Kidney (tissue), 14 donors: ENCODE data around the gene TBCD. TPM values are rescaled to one million over a fixed set of nuclear protein-coding genes. Genes with fewer than 3 reads are reported as not detected.
A peak's percentile ranks its signal among the peaks of the same experiment; 100 is the strongest.

Experiments used
- DNase-seq, 5 donors: peaks; one replicate each; pipeline ENCODE4 v3.0.0-alpha.2; 2013 to 2020
- FAIRE-seq: peaks from 2 replicates; lab custom pipeline; 2012; peaks lifted over from hg19 to GRCh38; lab: Jason Lieb, UNC
- H3K27ac ChIP-seq, 2 donors: one replicate each; pipeline ENCODE4 v1.7.0; 2013; ENCODE audit warnings: low read depth in 2 of 2, low read length in 2 of 2, inconsistent platforms in 1 of 2
- H3K27me3 ChIP-seq: one replicate; pipeline ENCODE4 v1.7.1; 2013; ENCODE audit warnings: low read length, inconsistent platforms; ENCODE audit not compliant: control insufficient read depth, insufficient read depth
- H3K36me3 ChIP-seq, 3 donors: one replicate each; pipeline versions ENCODE4 v1.7.0 to v1.7.1; 2013; ENCODE audit warnings: low read length in 3 of 3, control low read depth in 1 of 3, inconsistent platforms in 1 of 3; ENCODE audit not compliant: insufficient read depth in 3 of 3, control insufficient read depth in 2 of 3
- H3K4me1 ChIP-seq, 3 donors: one replicate each; pipeline versions ENCODE4 v1.7.0 to v1.7.1; 2013; ENCODE audit warnings: low read length in 3 of 3, inconsistent platforms in 1 of 3, low read depth in 1 of 3; ENCODE audit not compliant: control insufficient read depth in 2 of 3, insufficient read depth in 2 of 3
- H3K4me3 ChIP-seq, 3 donors: one replicate each; pipeline versions ENCODE4 v1.7.0 to v1.8.1; 2013; ENCODE audit warnings: low read length in 3 of 3, control low read depth in 1 of 3, inconsistent platforms in 1 of 3
- H3K9ac ChIP-seq, 3 donors: one replicate each; pipeline versions ENCODE4 v1.7.0 to v1.7.1; 2013; ENCODE audit warnings: low read length in 3 of 3, control low read depth in 1 of 3, inconsistent platforms in 1 of 3
- H3K9me3 ChIP-seq, 3 donors: one replicate each; pipeline versions ENCODE4 v1.7.0 to v1.7.1; 2013; ENCODE audit warnings: low read length in 3 of 3, control low read depth in 1 of 3, inconsistent platforms in 1 of 3; ENCODE audit not compliant: control insufficient read depth in 2 of 3, insufficient read depth in 1 of 3
- CTCF ChIP-seq: IDR thresholded peaks from 3 replicates; pipeline ENCODE4 v1.5.1; 2012; ENCODE audit warnings: mild to moderate bottlenecking, moderate library complexity, borderline replicate concordance; ENCODE audit not compliant: insufficient read depth; ENCODE audit errors: extremely low read depth
- intact Hi-C: fragments of 100-400 bp; cut with DNase I; formaldehyde crosslinking; loops from one replicate; pipeline ENCODE4 v1.11.1; 2022
- polyA plus RNA-seq: library from polyadenylated mRNA; stranded (reverse); fragments of 350-450 nt; fragmentation: Illumina TruSeq; extraction: RNeasy Lipid Tissue Mini Kit (QIAGEN cat#74804); gene quantifications from one replicate; pipeline ENCODE4 v1.2.3, GENCODE V29; 2014; ENCODE audit warnings: low read depth, low replicate concordance; ENCODE audit not compliant: insufficient read depth
- total RNA-seq: library from RNA; stranded (reverse); fragmentation: NEBNext Ultra II Directional; extraction: Animal tissue kit (Norgen Biotek cat#: 25700); gene quantifications from one replicate; pipeline ENCODE4 v1.2.1, GENCODE V29; 2021
- donor health status: control.
- donor health status: control.
- donor health status: control.
- donor health status: control.
- donor health status: control.
- donor health status: DM: yes; HTN: yes; CAD: no.
- donor health status: Normal renal cell carcinoma (clear cell type).

The TBCD gene
- total and polyA plus RNA-seq, 2 donors from 2014 or later = 72.8 to 78.7 TPM

- H3K9me3 ChIP-seq = no peaks in the 10 kb centered on the region
- H3K4me1 ChIP-seq = no peaks in the 10 kb centered on the region
- H3K4me3 ChIP-seq = no peak overlapping the region
- FAIRE-seq (no peak), DNase-seq (no peak)
- intact Hi-C loops = no loop called here
- no peak for TF ChIP-seq CTCF
- no peak overlapping the region for H3K9ac ChIP-seq
- H3K27ac ChIP-seq = no peak overlapping the region
- H3K27me3 ChIP-seq = no peaks in the 10 kb centered on the region
- H3K36me3 ChIP-seq = no peaks in the 10 kb centered on the region
These were observed 221.0 kb downstream of the TBCD start for GRCh38 chr17:82972836-82973372.

DNA sequence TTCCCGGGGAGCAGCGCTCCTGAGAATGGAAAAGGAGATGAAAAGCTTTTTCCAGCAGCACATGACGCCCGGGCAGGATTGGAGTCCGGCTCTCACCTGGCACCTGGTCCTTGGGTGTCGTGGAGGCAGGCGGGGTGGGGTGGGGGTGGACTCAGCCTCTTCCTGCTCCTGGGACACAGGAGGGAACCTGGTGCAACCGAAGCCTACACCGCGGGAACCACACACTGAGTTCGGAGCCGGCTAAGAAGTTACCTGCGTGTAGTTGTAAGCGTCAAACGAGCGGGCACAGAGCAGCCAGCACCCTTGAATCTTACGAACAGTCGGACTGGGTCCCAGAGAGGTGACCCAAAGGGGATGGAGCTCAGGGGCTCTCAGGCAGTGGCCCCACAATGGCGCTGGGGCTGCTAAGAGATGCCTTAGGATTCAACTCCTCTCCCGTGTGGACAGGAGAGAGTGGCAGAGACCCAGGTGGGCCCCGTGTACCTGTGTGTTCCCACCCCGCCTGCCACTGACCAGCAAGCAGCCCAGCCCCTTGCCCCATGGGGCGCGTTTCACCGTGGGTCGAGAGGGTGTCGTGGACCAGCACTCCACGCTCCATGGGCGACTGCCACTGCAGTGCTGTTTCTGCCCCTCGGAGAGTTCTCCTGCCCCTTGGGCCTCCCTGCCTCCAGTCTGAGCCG lies 221.7 kb downstream of the TBCD start:
- intact Hi-C loops = no loop called here
- Histone ChIP-seq H3K27me3 (no peaks in the 10 kb centered on the region), H3K27ac (no peak overlapping the region), H3K4me3 (no peak overlapping the region), H3K36me3 (no peaks in the 10 kb centered on the region), H3K9me3 (no peaks in the 10 kb centered on the region), H3K4me1 (no peaks in the 10 kb centered on the region), H3K9ac (no peak overlapping the region)
- no peak for TF ChIP-seq CTCF
- FAIRE-seq (no peak), DNase-seq (peak in 1 of 5 donors; percentile 8)

DNA sequence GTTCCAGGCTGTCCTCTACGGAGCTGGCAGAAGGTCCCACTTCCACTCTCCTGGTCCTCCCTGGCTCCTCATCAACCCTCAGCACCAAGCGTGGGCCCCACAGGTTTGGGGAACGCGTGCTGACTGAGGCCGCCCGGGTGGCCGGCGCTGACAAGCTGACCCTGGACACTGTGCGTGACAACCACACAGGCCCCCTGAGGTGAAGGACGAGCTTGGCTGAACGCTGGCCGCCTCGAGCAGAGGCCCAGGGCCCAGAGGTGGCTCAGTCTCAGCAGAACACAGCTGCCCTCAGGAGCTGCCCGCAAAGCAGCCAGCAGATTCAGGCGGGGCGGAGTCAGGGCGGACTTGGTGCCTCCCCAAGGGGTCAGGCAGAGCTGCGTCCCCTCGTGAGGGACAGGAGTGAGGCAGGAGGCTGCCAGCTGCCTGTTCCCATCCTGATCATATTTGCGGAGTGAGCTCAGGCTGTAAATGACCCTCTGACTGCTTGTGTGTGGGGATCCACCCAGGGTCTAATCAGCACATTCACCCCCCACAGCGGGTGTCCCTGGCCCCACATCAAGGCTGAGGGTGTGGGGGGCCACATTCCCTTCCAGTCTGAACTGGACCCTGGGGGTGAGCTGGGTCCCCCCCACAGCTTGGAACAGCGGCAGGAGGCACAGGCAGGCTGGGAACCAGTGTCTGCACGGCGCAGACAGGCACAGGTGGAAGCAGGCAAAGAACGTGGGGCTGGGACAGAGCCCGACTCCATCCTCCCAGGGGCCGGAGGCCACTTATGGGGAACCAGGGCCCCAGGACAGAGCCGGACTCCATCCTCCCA lies 222.5 kb downstream of the TBCD start:
- no peak overlapping the region for H3K9ac ChIP-seq
- FAIRE-seq (no peak), DNase-seq (peak in 2 of 5 donors; percentile 39 to 70)
- no peaks in the 10 kb centered on the region for H3K4me1 ChIP-seq
- no peaks in the 10 kb centered on the region for H3K27me3 ChIP-seq
- H3K4me3 ChIP-seq = no peak overlapping the region
- no peak overlapping the region for H3K27ac ChIP-seq
- intact Hi-C loops = no loop called here
- no peaks in the 10 kb centered on the region for H3K36me3 ChIP-seq
- no peak for TF ChIP-seq CTCF
- H3K9me3 ChIP-seq = no peaks in the 10 kb centered on the region
